ENCODE results near the gene ARID5A.
A peak's percentile ranks its signal among the peaks of the same experiment; 100 is the strongest.
"Not testable (repeated sequence)": the region's sequence is repeated elsewhere in the genome, so short reads cannot be mapped to it uniquely, and the experiment has no call there.

Gene ARID5A

DNA sequence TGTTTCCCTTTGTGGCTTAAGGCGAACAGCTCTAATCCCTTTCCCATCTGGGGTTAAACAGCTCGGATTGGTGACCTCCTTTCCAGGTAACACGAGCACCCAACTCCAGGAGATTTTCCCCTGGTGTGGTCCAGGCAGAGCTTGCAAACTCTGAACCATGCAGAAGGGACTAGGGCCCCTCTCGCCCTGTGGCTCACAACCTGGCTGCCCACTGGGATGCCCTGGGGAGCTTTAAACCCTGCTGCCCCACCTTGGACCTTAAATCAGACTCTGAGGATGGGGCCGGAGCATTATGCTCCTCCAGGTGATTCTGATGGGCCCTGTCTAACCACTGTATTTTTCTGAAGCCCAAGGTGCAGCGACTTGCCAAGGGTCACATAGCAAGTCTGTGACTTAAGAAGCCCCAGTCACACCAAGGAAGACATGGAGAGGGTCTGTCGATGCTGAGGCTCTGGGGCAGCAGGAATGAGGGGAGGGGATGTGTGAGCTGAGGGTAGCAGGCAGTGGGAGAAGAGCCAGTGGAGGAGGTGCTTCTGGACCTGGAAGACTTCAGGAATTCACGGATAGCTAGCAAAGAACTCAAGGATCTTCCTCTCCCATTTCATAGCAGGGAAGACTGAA, 5.9 kb downstream of the ARID5A start:
- DNase-seq = no peak

DNA sequence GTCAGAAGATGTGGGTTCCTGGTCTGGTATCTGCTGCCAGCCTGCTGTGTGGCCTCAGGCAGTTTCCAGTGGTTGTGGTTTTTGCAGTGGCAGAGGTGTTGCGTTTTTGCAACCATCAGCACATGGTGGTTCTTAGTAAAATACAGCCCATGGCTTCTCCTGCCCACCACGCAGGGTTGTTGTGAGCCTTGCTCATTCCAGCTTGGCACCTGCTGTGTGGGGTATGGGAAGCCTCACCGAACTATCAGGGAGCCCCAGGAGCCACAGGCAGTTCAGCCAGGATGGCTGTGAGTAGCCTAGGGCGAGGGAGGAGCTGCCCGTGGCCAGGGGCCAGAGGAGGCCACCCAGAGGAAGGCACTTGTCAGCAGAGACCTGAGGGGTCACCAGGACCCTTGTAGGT, 9.8 kb downstream of the ARID5A start:
- DNase-seq = no peak

DNA sequence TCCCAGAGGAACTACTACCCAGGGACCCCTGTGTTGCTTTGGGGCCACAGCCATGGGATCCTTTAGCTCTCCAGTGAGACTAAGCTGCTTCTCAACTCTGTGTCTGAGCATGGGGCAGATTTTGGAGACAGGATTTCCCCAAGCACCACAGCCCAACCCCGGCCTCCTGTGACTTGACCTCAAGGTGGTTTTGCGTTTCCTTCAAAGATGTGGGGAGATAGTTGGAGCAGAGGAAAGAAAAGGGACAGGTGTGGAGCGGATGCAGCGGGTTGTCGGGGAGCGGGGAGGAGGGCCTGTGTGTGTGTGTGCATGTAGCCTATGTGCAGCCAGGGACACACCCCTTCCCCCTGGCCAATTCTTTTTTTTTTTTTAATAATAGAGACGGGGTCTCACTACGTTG, 10.2 kb downstream of the ARID5A start:
- no peak for DNase-seq

DNA sequence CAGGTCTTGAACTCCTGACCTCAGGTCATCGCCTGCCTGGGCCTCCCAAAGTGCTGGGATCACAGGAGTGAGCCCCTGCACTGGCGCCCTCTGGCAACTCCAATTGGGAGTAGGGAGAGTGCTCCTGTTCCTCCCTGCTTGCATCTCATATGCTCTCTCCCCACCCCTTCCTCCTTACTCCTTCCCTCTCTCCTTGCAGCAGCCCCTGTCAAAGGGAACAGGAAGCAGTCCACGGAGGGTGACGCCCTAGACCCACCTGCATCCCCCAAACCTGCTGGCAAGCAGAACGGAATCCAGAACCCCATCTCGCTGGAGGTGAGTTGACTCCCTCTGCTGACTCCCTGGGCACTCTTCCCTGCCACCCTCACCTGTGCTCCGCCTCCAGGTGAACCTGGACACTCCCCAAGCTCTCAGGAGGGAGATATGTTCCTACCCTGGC, 10.7 kb downstream of the ARID5A start:
- no peak for DNase-seq

DNA sequence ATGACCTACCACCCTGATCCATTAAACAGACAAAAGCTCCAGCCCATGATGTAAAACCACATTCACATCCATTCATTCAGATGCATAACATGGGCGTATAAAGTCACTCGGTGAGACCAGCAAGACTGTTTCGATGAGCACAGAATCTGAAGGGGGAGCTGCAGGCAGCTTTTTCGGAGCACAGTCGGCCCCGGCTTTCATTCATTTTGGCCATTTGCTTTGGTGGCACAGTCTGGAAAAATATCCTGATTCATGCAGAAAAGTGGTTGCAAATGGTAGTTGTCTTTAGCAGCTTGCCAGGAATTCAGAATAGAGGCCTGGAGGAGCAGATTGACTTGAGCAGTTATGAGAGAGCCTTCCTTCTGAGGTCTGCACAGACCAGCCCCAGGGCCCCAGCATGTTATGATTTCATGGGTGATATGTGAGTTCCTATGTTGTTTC, 11.2 kb downstream of the ARID5A start:
- no peak for DNase-seq

DNA sequence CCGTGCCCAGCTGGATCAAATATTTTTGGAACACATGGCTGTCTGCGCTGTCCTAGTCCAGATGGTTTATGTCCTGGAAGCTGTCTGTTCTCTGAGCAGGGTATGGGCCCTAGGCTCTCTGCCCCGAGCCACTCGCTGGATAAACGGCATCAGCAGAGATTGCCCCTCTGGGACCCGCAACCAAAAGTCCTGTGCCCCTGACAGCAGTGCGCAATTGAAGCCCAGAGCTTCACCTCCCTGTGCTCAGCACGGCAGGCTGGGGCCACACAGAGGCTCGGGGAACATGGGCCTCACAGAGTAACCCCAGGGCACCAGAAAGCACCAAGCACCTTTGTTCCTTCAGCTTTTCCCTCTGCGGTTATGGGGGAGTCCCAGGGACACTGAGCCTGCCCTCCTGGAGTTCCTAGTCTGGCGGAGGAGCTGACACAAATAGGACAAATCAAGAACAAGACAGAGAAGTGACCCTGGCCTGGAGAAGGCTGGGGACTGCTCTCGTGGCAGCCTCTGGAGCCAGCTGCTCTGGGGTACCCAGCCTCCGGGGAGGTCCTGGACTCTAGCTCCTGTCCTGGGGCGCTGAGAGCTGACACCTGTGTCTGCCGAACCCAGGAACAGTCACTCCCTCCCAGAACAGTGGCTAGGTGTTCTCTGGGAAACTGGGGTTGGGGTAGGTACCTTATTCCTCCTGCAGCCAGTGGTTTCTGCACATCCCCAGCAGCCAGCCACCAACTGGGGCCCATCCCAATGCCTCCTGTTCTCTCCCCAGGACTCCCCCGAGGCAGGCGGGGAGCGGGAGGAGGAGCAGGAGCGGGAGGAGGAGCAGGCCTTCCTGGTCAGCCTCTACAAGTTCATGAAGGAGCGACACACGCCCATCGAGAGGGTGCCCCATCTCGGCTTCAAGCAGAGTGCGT, 12.3 kb downstream of the ARID5A start:
- no peak for DNase-seq

DNA sequence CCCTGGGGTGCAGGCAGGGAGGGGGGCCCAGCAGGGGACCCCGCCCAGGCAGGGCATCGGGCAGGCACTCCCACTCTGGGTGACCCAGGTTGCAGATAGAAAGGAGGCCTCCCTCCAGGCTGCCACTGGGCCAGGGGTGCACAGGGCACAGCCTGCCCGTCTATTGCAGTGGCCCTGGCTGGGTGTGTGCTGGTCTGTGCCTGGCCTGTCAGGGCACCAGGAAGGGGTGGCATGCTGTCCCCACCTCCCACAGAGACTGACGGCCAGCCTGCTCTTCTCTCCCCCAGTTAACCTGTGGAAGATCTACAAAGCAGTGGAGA, 12.9 kb downstream of the ARID5A start:
- DNase-seq = no peak

DNA sequence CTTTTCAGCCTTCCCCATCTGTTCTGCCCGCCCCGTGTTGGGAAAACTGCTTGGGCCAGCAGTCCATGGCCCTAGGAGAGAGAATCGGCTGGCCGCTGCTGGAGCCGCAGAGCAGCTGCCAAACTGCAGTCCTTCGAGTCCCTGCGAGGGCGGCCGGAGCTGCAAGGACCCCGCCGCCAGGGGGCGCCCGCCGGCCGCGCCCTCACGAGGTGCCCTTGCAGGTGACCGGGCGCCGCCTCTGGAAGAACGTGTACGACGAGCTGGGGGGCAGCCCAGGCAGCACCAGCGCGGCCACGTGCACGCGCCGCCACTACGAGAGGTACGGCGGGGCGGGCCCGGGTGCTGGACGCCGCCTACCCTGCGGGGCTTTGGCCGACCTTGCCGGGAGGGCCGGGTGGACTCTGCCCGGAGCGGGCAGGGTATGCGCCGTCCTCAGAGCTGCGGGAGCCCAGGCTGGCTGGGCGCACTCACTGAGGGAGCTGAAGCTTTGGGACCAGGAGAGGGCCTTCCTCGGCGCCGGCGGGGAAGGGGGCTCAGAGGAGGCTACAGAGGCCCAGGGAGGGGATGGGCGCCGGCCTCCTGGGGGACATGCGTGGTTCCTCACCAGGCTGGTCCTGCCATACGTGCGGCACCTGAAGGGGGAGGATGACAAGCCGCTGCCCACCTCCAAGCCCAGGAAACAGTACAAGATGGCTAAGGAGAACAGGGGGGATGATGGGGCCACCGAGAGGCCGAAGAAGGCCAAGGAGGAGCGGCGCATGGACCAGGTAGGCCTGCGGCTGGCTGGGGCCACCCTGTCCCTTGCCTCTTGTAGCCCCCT, 13.6 kb downstream of the ARID5A start:
- no peak for DNase-seq

DNA sequence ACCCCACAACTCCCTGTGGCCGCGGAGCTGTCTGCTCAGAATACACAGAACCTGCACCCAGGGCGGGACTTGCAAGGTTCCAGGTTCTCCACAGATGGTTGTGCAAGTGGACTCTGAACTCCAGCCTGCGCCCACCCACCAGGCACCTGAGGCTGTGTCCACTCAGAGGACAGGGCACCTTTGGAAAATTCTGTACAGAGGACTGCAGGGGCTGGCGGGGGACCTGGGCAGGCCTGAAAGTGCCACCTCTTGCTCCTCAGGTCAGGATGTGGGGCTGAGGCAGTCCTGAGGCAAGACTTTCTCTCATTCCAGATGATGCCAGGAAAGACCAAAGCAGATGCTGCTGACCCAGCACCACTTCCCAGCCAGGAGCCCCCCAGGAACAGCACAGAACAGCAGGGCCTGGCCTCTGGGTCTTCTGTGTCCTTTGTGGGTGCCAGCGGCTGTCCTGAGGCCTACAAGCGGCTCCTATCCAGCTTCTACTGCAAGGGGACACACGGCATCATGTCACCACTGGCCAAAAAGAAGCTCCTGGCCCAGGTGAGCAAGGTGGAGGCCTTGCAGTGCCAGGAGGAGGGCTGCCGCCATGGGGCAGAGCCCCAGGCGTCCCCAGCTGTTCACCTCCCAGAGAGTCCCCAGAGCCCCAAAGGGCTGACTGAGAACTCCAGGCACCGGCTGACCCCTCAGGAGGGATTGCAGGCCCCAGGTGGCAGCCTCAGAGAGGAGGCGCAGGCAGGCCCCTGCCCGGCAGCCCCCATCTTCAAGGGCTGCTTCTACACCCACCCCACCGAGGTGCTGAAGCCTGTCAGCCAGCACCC, 14.4 kb downstream of the ARID5A start:
- DNase-seq = no peak

DNA sequence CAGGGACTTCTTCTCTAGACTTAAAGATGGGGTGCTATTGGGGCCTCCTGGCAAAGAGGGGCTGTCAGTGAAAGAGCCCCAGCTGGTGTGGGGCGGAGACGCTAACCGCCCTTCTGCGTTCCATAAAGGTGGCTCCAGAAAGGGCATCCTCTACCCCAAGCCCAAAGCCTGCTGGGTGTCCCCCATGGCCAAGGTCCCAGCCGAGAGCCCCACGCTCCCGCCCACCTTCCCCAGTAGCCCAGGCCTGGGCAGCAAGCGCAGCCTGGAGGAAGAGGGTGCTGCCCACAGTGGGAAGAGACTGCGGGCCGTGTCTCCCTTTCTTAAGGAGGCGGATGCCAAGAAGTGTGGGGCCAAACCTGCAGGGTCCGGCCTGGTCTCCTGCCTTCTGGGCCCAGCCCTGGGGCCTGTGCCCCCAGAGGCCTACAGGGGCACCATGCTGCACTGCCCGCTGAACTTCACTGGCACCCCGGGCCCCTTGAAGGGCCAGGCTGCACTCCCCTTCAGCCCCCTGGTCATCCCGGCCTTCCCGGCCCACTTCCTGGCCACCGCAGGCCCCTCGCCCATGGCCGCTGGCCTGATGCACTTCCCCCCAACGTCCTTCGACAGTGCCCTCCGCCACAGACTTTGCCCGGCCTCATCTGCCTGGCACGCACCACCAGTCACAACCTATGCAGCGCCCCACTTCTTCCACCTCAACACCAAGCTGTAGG, 15.2 kb downstream of the ARID5A start:
- DNase-seq = no peak

DNA sequence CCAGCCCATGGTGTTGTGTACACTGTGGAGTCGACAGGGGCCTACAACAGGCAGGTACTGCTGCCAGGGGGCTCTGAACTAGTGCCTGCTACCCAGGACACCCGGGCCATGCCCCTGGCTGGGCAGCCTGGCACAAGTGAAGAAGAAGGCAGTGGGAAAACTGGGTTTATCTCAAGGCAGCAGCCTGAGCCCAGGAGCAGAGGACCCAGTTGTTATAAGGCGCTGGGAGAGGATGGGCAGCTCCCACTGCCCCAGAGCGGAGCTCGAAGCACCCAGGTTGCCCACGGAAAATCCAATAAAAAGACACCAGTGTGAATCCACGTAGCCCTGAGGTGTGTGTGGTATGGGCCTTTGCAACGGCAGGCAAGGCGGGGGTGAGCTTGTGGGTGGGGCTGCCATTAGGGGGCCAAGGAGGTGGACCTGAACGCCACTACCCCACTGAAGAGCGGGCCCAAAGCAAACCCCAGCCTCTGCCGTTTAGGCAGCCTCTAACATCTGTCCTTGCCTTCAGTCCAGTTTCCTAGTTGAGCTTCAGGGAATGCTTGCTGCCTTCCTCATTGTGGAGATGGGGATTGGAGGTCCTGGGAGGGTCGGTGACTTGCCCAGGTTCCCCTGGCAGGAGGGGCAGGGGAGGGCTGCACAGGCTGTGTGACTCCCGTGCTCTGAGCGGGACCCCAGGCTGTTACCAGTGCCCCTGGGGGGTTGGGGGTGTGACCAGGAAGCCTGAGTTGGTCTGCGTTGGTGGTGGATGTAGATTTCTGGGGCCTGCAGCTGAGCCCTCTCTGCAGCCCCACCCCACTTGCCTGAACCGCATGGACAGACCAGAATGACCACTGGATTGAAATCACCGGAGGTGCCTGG, 16.0 kb downstream of the ARID5A start:
- DNase-seq = no peak

DNA sequence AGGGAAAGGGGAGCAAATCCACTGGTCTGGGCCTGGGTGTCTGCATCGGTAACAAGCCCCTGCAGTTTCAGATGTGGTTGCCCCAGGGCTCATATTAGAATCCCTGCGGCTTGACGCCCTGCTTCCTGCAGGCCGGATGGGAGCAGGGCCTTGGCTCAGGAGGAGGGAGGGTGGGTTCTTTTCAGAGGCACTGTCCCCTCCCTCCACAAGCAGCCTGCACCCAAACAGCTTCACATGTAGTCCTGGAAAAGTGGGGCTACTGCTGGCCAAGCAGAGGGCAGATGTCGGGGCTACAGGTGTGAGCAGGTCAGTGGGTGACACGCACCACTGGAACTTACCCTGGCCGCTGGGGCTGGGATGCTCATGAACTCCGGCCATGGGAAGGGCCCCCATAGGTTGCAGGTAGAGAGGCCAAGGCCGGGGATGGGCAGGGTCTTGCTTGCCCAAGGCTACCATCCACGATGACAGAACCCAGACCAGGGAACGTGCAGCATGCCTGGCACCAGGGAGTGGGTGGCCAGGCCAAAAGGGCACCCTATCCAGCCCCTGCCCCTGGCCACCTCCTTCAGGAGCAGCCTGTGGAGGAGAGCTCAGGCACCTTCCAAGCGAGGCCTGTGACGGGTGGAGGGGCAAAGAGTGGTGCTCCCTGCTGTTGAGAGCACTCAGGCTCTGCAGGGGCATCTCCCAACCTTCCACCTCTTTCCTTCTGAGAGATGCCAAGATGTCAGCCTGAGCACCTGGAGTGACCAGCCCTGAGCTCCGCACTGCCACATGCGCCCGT, 16.8 kb downstream of the ARID5A start:
- no peak for DNase-seq

DNA sequence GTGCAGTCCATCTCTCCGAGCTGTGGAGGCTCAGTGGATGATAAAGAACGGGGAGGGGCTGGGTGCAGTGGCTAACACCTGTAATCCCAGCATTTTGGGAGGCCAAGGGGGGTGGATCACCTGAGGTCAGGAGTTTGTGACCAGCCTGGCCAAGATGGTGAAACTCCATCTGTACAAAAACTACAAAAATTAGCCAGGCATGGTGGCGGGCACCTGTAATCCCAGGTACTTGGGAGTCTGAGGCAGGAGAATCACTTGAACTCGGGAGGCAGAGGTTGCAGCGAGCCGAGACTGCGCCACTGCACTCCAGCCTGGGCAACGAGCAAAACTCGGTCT, 17.4 kb downstream of the ARID5A start:
- DNase-seq = not testable (repeated sequence)

DNA sequence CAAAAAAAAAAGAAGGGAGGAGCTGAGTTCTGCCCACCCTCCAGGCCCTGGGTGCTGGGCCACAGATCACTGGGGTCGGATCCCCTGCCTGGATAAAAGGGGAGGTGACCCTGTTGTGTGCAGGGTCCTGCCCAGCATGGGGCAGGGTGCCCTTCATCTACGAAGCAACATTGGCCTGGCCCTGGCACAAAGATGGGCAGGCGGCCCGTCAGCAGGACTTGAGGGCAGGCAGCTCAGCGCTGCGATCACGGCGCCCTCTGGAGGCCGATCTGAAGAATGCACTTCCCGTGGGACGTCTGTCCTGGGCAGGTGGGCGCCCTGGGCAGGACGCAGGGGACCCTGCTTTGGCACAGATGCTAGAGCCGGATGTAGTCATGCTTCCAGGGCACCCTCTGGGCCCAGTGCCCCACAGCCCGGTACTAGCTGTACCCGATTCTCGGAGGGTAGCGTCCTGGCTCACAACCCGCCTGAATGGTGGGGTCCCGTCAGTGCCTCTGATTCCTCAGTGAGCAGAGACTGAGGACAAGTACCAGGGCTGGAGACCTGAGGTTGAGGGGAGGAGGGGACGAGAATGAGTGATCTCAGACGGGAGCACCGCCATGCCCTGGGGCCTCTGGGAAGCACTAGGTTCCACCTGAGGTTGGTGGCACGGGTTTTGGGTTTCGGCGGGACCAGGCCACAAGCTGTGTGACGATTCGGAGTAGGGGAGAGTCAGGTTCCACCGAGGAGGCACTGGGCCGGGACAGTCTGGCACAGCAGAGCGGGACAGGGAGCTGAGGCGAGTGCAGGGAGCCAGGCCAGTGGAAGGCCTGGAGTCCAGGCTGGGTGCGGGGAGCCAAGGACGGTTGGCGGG, 18.0 kb downstream of the ARID5A start:
- peak; percentile 50 for DNase-seq

DNA sequence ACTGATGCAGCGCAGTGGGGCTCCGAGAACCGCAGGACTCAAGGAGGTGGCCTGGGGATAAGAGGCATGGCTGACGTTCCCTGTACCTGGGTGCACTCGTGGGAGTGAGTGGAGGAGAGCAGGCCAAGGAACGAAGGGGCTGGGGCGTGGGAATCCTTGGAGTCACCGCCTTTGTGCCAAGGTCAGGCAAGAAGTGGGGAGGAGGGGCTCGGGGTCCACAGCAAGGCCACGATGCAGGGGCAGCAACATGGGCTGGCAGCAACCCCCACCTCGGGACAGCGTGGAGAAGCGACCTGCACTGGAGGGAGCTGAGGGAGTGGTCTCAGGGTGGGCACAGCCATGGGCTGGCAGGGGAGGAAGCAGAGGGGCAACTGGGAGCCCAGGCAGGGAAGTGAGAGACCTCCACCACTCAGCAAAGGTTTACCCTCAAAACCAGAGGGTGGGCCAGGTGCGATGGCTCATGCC, 18.6 kb downstream of the ARID5A start:
- DNase-seq = no peak

DNA sequence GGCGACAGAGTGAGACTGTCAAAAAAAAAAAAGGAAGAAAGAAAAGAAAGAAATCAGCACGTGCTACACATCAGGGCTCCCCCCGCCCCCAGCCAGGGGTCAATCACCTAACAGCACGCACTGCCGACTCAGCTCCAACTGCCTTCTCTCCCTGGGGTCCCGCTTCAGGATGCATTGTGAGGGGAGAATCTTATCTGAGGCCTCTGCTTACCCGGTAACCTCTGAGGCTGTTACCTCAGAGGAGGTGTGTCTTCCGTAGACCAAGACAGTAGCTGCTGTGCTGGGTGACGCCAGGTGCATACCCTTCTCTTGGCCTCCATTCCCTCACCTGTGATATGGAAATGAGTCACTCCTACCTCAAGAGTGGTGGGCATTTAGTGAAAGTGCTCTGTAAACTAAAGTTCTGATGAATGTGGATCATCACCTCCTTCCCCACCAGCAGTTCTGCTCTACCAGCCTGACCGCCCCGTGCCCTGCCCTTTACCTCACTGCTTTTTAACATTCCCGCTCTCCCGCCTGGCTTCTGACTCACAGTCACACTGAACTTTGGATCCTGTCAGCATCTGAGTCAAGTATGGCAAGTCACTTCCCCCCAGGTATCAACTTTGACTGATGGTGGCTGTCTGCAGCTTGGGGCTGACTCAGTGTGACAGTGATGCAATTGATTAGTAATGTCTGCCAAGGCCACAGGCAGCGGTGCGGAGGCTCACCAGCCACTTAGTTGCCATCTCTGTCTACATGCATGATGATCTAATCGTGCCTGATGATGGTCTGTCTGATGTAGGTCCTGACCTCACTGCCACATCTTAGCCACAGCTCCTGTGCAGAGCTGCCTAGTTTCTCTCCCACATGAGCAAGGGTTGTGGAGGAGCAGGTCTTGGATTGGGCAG, 20.1 kb downstream of the ARID5A start:
- DNase-seq = no peak

DNA sequence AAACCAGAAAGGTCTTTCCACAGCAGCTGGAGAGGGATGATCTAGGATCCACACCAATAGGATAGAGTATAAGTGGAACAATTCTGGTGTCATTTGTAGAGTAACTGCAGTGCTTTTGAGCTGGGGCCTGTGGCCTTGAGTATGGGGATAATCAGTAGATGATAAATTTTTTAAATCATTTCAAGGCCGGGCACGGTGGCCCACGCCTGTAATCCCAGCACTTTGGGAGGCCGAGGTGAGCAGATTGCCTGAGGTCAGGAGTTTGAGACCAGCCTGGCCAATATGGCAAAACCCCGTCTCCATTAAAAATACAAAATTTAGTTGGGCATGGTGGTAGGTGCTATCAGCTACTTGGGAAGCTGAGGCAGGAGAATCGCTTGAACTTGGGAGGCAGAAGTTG, 20.9 kb downstream of the ARID5A start:
- DNase-seq = not testable (repeated sequence)

DNA sequence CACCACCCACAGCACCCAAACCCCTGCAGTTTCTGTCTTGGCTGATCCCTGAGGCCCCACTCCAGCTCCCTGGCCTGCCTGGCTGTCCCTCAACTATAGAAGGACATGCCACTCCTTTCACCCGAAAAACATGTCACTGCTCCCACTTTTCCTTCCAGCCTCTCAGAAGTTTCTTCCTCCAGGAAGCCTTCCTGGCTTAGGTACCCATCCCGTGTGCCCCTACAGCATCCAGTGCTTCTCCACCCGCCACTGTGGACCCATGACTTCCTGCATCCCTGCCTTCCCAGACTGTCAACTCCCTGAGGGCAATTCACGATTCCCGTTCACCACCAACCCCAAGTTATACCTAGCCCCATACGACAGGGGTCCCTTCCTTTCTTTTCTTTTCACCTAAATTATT, 21.5 kb downstream of the ARID5A start:
- no peak for DNase-seq

All from activated effector memory CD4-positive, alpha-beta T cell treated with Interleukin-2 at 50 U/mL for 16 hours (primary cell).